Right lobe of liver (tissue), 4 donors: ENCODE measurements around the gene OR7C1.

Source experiments
- POLR2A ChIP-seq: fragments of 450-650 bp; IDR thresholded peaks from one replicate; pipeline ENCODE4 v1.6.1; 2017; ENCODE audit warnings: antibody characterized with exemption, mild to moderate bottlenecking
- TF ChIP-seq, protein P1 (sequence below), 4 donors: fragments of 200-600 bp in 3 of 4; fragments of 450-650 bp in 1 of 4; IDR thresholded peaks; one replicate each; pipeline versions ENCODE4 v1.5.1 to v1.8.0; 2016 to 2022; ENCODE audit warnings: antibody characterized with exemption in 4 of 4, mild to moderate bottlenecking in 2 of 4
- donor health status: DM: no; HTN: no; CAD: no.
- donor health status: DM: no; HTN: no; CAD: no.
- donor health status: DM: no; HTN: yes; CAD: no.

DNA sequence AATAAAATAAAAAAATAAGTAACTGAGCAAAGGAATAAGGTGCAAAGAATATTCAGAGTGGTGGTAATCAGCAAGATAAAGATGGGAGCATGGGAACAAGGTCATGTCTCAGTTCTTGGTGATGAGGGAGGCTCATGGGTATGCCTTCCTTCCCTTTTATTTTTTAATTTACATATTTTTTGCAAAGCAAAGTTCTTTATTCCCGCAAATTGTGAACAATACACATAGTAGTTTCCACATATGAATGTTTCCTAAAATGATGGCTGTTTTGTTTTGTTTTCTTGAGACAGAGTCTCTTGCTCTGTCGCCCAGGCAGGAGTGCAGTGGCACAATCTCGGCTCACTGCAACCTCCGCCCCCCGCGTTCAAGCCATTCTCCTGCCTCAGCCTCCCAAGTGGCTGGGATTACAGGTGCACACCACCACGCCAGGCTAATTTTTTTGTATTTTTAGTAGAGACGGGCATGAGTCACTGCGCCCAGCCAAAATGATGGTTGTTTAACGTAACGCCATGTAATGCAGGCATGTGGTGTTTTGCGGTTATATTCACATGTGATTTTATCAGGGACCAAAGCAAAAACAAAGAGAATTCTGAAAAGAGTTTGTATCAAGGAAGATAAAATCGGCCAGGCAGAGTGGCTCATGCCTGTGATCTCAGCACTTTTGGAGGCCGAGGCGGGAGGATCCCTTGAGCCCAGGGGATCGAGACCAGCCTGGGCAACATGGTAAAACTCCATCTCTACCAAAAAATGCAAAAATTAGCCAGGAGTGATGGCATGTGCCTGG is 52.2 kb downstream of the OR7C1 start:
- TF ChIP-seq, protein P1, sequence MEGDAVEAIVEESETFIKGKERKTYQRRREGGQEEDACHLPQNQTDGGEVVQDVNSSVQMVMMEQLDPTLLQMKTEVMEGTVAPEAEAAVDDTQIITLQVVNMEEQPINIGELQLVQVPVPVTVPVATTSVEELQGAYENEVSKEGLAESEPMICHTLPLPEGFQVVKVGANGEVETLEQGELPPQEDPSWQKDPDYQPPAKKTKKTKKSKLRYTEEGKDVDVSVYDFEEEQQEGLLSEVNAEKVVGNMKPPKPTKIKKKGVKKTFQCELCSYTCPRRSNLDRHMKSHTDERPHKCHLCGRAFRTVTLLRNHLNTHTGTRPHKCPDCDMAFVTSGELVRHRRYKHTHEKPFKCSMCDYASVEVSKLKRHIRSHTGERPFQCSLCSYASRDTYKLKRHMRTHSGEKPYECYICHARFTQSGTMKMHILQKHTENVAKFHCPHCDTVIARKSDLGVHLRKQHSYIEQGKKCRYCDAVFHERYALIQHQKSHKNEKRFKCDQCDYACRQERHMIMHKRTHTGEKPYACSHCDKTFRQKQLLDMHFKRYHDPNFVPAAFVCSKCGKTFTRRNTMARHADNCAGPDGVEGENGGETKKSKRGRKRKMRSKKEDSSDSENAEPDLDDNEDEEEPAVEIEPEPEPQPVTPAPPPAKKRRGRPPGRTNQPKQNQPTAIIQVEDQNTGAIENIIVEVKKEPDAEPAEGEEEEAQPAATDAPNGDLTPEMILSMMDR (IDR thresholded peaks at IDR 0.05): no peak
- no peak for TF ChIP-seq POLR2A
